ENCODE measurements around the gene PLVAP.

PLVAP gene

DNA sequence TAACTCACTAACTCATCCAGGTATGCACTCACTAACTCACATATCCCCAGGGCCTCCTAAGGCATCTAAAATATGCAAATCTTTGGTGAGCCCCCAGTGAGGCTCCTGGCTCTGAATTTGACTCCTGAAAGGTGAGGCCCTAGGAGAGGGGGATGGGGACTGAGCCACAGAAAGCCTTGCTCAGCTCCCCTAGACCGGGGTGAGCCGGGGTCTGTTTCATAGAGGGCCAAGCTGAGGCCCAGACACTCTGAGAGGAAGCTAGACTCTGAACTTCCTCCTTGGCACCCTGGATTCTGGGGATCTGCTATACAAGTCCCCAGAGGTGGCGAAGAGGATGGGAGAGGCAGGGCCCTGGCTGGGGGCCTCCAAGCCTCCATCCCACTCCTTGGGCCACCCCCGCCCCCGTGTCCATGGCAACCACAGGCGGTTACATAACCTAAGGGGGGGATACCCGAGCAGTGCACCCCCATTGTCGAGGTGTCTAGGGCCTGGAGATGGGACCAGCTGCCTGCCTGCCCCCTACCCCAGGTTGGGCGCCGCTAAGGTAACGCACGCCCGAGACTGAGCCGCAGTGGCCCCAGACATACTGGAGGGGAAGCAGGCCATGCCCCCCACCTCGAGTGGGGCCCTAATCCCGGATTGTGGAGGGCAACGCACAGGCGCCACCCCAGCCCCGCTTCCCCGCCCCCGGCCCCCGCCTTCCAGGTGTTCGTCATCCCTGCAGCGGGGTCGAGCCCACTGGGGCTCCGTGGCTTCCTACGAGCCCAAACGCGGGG is 74.6 kb downstream of the PLVAP start:
- peak overlapping the region; percentile 81 for H3K4me3 ChIP-seq (ENCODE audit: control insufficient read depth, low read depth, low read length)
- DNase-seq (ENCODE audit: low read depth), result no peak
- TF ChIP-seq, protein P1, sequence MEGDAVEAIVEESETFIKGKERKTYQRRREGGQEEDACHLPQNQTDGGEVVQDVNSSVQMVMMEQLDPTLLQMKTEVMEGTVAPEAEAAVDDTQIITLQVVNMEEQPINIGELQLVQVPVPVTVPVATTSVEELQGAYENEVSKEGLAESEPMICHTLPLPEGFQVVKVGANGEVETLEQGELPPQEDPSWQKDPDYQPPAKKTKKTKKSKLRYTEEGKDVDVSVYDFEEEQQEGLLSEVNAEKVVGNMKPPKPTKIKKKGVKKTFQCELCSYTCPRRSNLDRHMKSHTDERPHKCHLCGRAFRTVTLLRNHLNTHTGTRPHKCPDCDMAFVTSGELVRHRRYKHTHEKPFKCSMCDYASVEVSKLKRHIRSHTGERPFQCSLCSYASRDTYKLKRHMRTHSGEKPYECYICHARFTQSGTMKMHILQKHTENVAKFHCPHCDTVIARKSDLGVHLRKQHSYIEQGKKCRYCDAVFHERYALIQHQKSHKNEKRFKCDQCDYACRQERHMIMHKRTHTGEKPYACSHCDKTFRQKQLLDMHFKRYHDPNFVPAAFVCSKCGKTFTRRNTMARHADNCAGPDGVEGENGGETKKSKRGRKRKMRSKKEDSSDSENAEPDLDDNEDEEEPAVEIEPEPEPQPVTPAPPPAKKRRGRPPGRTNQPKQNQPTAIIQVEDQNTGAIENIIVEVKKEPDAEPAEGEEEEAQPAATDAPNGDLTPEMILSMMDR (IDR thresholded peaks at IDR 0.05; ENCODE audit: control insufficient read depth, insufficient read depth, low read depth, low read length, missing control alignments), result no peak
